ENCODE results near the gene MID1. TPM values are rescaled to one million over a fixed set of nuclear protein-coding genes. Genes with fewer than 3 reads are reported as not detected.

Gene MID1
- total and polyA plus RNA-seq, 9 of the 15 experiments (the other 6 are each of a cell fraction or from before 2014, with no cell fraction given): 0.07 to 0.54 (median 0.33) TPM

- no peaks in the 10 kb centered on the region for H3K9me1 ChIP-seq (ENCODE audit: control insufficient read depth, insufficient read depth, low read length)
- no peaks in the 10 kb centered on the region for H4K20me1 ChIP-seq (replicated peaks; ENCODE audit: control insufficient read depth, insufficient read depth, low read length)
- in situ Hi-C loops (cut with MboI): no loop called here
- H3K36me3 ChIP-seq (ENCODE audit: control insufficient read depth, insufficient read depth, low read length): no peaks in the 10 kb centered on the region
- no peak for DNase-seq (ENCODE audit: extremely low read depth in 1 of 4, low spot score in 3 of 4)
- no peak overlapping the region for H3K27ac ChIP-seq (ENCODE audit: extremely low read depth, low read depth, low read length)
- no peak for TF ChIP-seq ZNF75A (CRISPR knock-in tag; IDR thresholded peaks at IDR 0.05)
- TF ChIP-seq DLX4 (CRISPR knock-in tag; IDR thresholded peaks at IDR 0.05): no peak
- TF ChIP-seq PTRF (tag; IDR thresholded peaks at IDR 0.05): no peak
- no peak for TF ChIP-seq MCM5 (IDR thresholded peaks at IDR 0.05; ENCODE audit: low read depth)
- no peak for TF ChIP-seq ZFP91 (CRISPR knock-in tag; IDR thresholded peaks at IDR 0.05)
- no peak for TF ChIP-seq NR2F6 (CRISPR knock-in tag; IDR thresholded peaks at IDR 0.05)
- TF ChIP-seq SMAD1 (IDR thresholded peaks at IDR 0.05; ENCODE audit: low read depth, low read length, partially characterized antibody): no peak
- no peak for TF ChIP-seq ZNF583 (CRISPR knock-in tag; IDR thresholded peaks at IDR 0.05)
- TF ChIP-seq ZNF311 (CRISPR knock-in tag; IDR thresholded peaks at IDR 0.05): no peak
- no peak for TF ChIP-seq PRPF4 (IDR thresholded peaks at IDR 0.05; ENCODE audit: insufficient read depth, low read depth, low read length, poor library complexity, severe bottlenecking)
- TF ChIP-seq ARHGAP35 (IDR thresholded peaks at IDR 0.05; ENCODE audit: partially characterized antibody): no peak
- TF ChIP-seq PHF21A (IDR thresholded peaks at IDR 0.05; ENCODE audit: borderline replicate concordance, low read depth): no peak
- TF ChIP-seq MYBL2 (IDR thresholded peaks at IDR 0.05; ENCODE audit: low read depth): no peak
- TF ChIP-seq MYBL2 (CRISPR knock-in tag; IDR thresholded peaks at IDR 0.05; ENCODE audit: borderline replicate concordance): no peak
- TF ChIP-seq ETS2 (tag; IDR thresholded peaks at IDR 0.05; ENCODE audit: borderline replicate concordance, poor library complexity, severe bottlenecking): no peak
- no peak for TF ChIP-seq NFRKB (IDR thresholded peaks at IDR 0.05; ENCODE audit: low read depth)
- TF ChIP-seq CSDE1 (IDR thresholded peaks at IDR 0.05): no peak
- no peak for TF ChIP-seq RBM14 (IDR thresholded peaks at IDR 0.05; ENCODE audit: borderline replicate concordance, insufficient read depth, low read depth, low read length)
- 0% methylated on average over 3 of the region's 3 CpGs for WGBS (ENCODE audit: insufficient coverage, low coverage, missing lambda C conversion rate)
- H3K27me3 ChIP-seq (ENCODE audit: control insufficient read depth in 2 of 2, insufficient read depth in 2 of 2, low read length in 2 of 2): 0 out of 5 replicates have a peak, but pooled peaks cover 0 to 3% of the 10 kb centered on the region in 2 experiments
- no peak overlapping the region for H3K4me3 ChIP-seq
- POLR2A ChIA-PET: no interaction called here
- H3K9ac ChIP-seq (ENCODE audit: insufficient read depth in 1 of 2, low read depth in 2 of 2, low read length in 2 of 2): no peak overlapping the region
- CTCF ChIA-PET (ENCODE audit: low intra/inter-chr PET ratio): no interaction called here
- no peak overlapping the region for H3K4me2 ChIP-seq (ENCODE audit: insufficient read depth, low read length)
- no peak overlapping the region for H2AFZ ChIP-seq (ENCODE audit: low read depth, low read length)
- H3K4me1 ChIP-seq (replicated peaks in 1 of 2; ENCODE audit: control insufficient read depth in 2 of 2, insufficient read depth in 2 of 2, low read length in 2 of 2): no peaks in the 10 kb centered on the region
- H3K9me3 ChIP-seq (replicated peaks; ENCODE audit: control insufficient read depth, insufficient read depth, low read depth, low read length): no peaks in the 10 kb centered on the region
- FAIRE-seq: no peak
- intact Hi-C loops (cut with micrococcal nuclease): no loop called here
- no peaks in the 10 kb centered on the region for H3K79me2 ChIP-seq (ENCODE audit: control insufficient read depth, insufficient read depth, low read length)
- no peak for ATAC-seq
- no TSS peak for BruUV-seq (replicated peaks)
These were observed 113.2 kb downstream of the MID1 start for GRCh38 chrX:10507181-10507580.
